HEK293 (cell line): ENCODE results near the gene COBL.

ENCODE experiments used
- CTCF ChIA-PET: fragments of 350-600 bp; formaldehyde crosslinking; extraction: SDS; loops from one replicate; lab custom pipeline; 2021; ENCODE audit warnings: antibody characterized with exemption; lab: Yijun Ruan, JAX
- POLR2A ChIA-PET: fragments of 300-600 bp; formaldehyde crosslinking; extraction: SDS; loops from one replicate; lab custom pipeline; 2020; ENCODE audit warnings: antibody characterized with exemption, inconsistent platforms; lab: Yijun Ruan, JAX
- H3K27ac ChIP-seq: fragments of 200-500 bp; sonication (Bioruptor generic); 2 replicates; pipeline ENCODE4 v1.5.1; 2014; ENCODE audit warnings: low read depth, low read length, control low read depth, inconsistent platforms; ENCODE audit errors: extremely low read depth
- H3K36me3 ChIP-seq, 2 experiments: fragments of 200-500 bp in 1 of 2; sonication (Bioruptor generic) in 1 of 2; 1 replicate in 1 of 2; 2 replicates in 1 of 2; pipeline ENCODE4 v1.5.1; 2014 to 2017; ENCODE audit warnings: inconsistent platforms in 2 of 2, low read length in 2 of 2; ENCODE audit not compliant: control insufficient read depth in 2 of 2, insufficient read depth in 1 of 2
- H3K4me1 ChIP-seq: fragments of 200-500 bp; sonication (Bioruptor generic); 2 replicates; pipeline ENCODE4 v1.5.1; 2014; ENCODE audit warnings: mild to moderate bottlenecking, low read length, inconsistent platforms; ENCODE audit not compliant: control insufficient read depth, insufficient read depth
- H3K4me3 ChIP-seq: 2 replicates; pipeline ENCODE4 v1.5.1; 2011; ENCODE audit warnings: low read depth, mild to moderate bottlenecking, control low read depth, low read length, moderate library complexity
- H3K9me3 ChIP-seq: fragments of 200-500 bp; sonication (Bioruptor generic); 2 replicates; pipeline ENCODE4 v1.5.1; 2014; ENCODE audit warnings: low read depth, low read length, inconsistent platforms; ENCODE audit not compliant: control insufficient read depth, insufficient read depth
- KLF10 ChIP-seq: fragments of 450-650 bp; IDR thresholded peaks from 2 replicates; pipeline ENCODE4 v1.5.1; 2018; ENCODE audit warnings: missing biosample characterization, mild to moderate bottlenecking, missing genetic modification characterization
- PRDM10 ChIP-seq: fragments of 450-650 bp; formaldehyde crosslinking; IDR thresholded peaks from 2 replicates; pipeline ENCODE4 v1.5.1; 2016; ENCODE audit warnings: missing biosample characterization, missing genetic modification characterization
- TCF7L2 ChIP-seq: IDR thresholded peaks from 2 replicates; pipeline ENCODE4 v1.6.1; 2011; ENCODE audit warnings: low read depth, mild to moderate bottlenecking, inconsistent platforms, low read length, moderate library complexity, borderline replicate concordance
- TSHZ1 ChIP-seq: fragments of 450-650 bp; formaldehyde crosslinking; IDR thresholded peaks from 2 replicates; pipeline ENCODE4 v1.5.1; 2016; ENCODE audit warnings: missing biosample characterization, missing genetic modification characterization, borderline replicate concordance
- ZBTB49 ChIP-seq: fragments of 450-650 bp; formaldehyde crosslinking; IDR thresholded peaks from 2 replicates; pipeline ENCODE4 v1.5.1; 2016; ENCODE audit warnings: missing biosample characterization, missing genetic modification characterization, low read depth
- ZBTB8A ChIP-seq: fragments of 450-650 bp; formaldehyde crosslinking; IDR thresholded peaks from 2 replicates; pipeline ENCODE4 v1.5.1; 2016; ENCODE audit warnings: missing biosample characterization, missing genetic modification characterization
- ZNF112 ChIP-seq: fragments of 450-650 bp; formaldehyde crosslinking; IDR thresholded peaks from 2 replicates; pipeline ENCODE4 v1.5.0; 2017; ENCODE audit warnings: missing biosample characterization, missing genetic modification characterization
- ZNF148 ChIP-seq: fragments of 450-650 bp; formaldehyde crosslinking; IDR thresholded peaks from 2 replicates; pipeline ENCODE4 v1.5.0; 2017; ENCODE audit warnings: missing biosample characterization, missing genetic modification characterization, borderline replicate concordance
- ZNF18 ChIP-seq: fragments of 450-650 bp; formaldehyde crosslinking; IDR thresholded peaks from 2 replicates; pipeline ENCODE4 v1.5.1; 2016; ENCODE audit warnings: missing biosample characterization, missing genetic modification characterization
- ZNF302 ChIP-seq: fragments of 450-650 bp; formaldehyde crosslinking; IDR thresholded peaks from 2 replicates; pipeline ENCODE4 v1.5.1; 2016; ENCODE audit warnings: missing biosample characterization, missing genetic modification characterization, low read depth
- ZNF555 ChIP-seq: fragments of 450-650 bp; formaldehyde crosslinking; conservative IDR thresholded peaks from 2 replicates; pipeline ENCODE4 v1.5.1; 2017; ENCODE audit warnings: missing biosample characterization, mild to moderate bottlenecking, missing genetic modification characterization, inconsistent platforms
- ZNF670 ChIP-seq: fragments of 450-650 bp; formaldehyde crosslinking; IDR thresholded peaks from 2 replicates; pipeline ENCODE4 v1.5.1; 2016; ENCODE audit warnings: missing biosample characterization, missing genetic modification characterization, low read depth
- ZNF768 ChIP-seq: fragments of 450-650 bp; formaldehyde crosslinking; IDR thresholded peaks from 2 replicates; pipeline ENCODE4 v1.5.1; 2018; ENCODE audit warnings: missing biosample characterization, mild to moderate bottlenecking, missing genetic modification characterization
- ZSCAN16 ChIP-seq: fragments of 450-650 bp; formaldehyde crosslinking; IDR thresholded peaks from 2 replicates; pipeline ENCODE4 v1.5.1; 2016; ENCODE audit warnings: missing biosample characterization, missing genetic modification characterization

The COBL gene

GRCh38 chr7:51340936-51341335 lies 24.3 kb upstream of the COBL start:
- H3K9me3 ChIP-seq, result no peaks in the 10 kb centered on the region
- H3K27ac ChIP-seq, result no peak overlapping the region
- no peaks in the 10 kb centered on the region for H3K36me3 ChIP-seq
- POLR2A ChIA-PET, result interaction anchor here (0.6 kb wide), 1 partner anchor 55 kb away, joined by 4 read pairs; no protein-coding TSS in a partner anchor
- no peak overlapping the region for H3K4me3 ChIP-seq
- CTCF ChIA-PET, result interaction anchor here (1.1 kb wide), 1 partner anchor 180 kb away, joined by 3 read pairs; no protein-coding TSS in a partner anchor
- H3K4me1 ChIP-seq, result no peaks in the 10 kb centered on the region
- TF ChIP-seq KLF10 (tag by site-specific recombination) (no peak), ZNF18 (no peak), PRDM10 (no peak), TSHZ1 (no peak), ZNF768 (tag by site-specific recombination) (no peak), ZNF670 (tag by site-specific recombination) (no peak), ZBTB8A (tag by site-specific recombination) (no peak), ZSCAN16 (no peak), ZNF112 (tag by site-specific recombination) (no peak), ZNF555 (tag by site-specific recombination) (no peak), ZNF148 (tag by site-specific recombination) (no peak), ZNF302 (tag by site-specific recombination) (no peak), TCF7L2 (no peak), ZBTB49 (tag by site-specific recombination) (no peak)
